ENCODE measurements around the gene DHX29. TPM values are rescaled to one million over a fixed set of nuclear protein-coding genes. Genes with fewer than 3 reads are reported as not detected.
A peak's percentile ranks its signal among the peaks of the same experiment; 100 is the strongest.

The DHX29 gene
- polyA plus RNA-seq, 1 experiment, result 2.9 TPM

GRCh38 chr5:55231029-55231918, 76.2 kb downstream of the DHX29 start:
- no peak for DNase-seq (ENCODE audit: low read depth)
- ChIA-PET CTCF (interaction anchor here (0.7 to 1.3 kb wide), 5 partner anchors 11 to 152 kb away, joined by 3 to 4 read pairs (median 3); no protein-coding TSS in a partner anchor), POLR2A (no interaction called here)

GRCh38 chr5:55230086-55230629, 77.3 kb downstream of the DHX29 start:
- ChIA-PET POLR2A (no interaction called here), CTCF (interaction anchor here (0.7 to 1.2 kb wide), 2 partner anchors 9 to 10 kb away, joined by 3 to 4 read pairs; no protein-coding TSS in a partner anchor)
- DNase-seq (ENCODE audit: low read depth), result no peak
- no peaks in the 10 kb centered on the region for H3K36me3 ChIP-seq (ENCODE audit: control insufficient read depth, insufficient read depth, low read length)
- H3K27me3 ChIP-seq (ENCODE audit: control insufficient read depth, insufficient read depth, low read length), result peaks cover 69% of the 10 kb centered on the region
- no peak for TF ChIP-seq CTCF (IDR thresholded peaks at IDR 0.05; ENCODE audit: insufficient read depth, low read depth, low read length)
- no peak overlapping the region for H3K4me3 ChIP-seq (ENCODE audit: low read depth, low read length)

More at GRCh38 chr5:55231029-55231918, 76.2 kb downstream of the DHX29 start:
- Histone ChIP-seq H3K4me3 (ENCODE audit: low read depth, low read length) (no peak overlapping the region), H3K36me3 (ENCODE audit: control insufficient read depth, insufficient read depth, low read length) (no peaks in the 10 kb centered on the region), H3K27me3 (ENCODE audit: control insufficient read depth, insufficient read depth, low read length) (peaks cover 58% of the 10 kb centered on the region)
- TF ChIP-seq CTCF (IDR thresholded peaks at IDR 0.05; ENCODE audit: insufficient read depth, low read depth, low read length), result no peak

- TF ChIP-seq CTCF (IDR thresholded peaks at IDR 0.05; ENCODE audit: insufficient read depth, low read depth, low read length), result no peak
- ChIA-PET POLR2A (no interaction called here), CTCF (interaction anchor here (0.6 kb wide), 1 partner anchor 32 kb away, joined by 3 read pairs; no protein-coding TSS in a partner anchor)
- Histone ChIP-seq H3K4me3 (ENCODE audit: low read depth, low read length) (0 out of 2 replicates have a peak overlapping the region, but pooled peaks have one; percentile 10), H3K27me3 (ENCODE audit: control insufficient read depth, insufficient read depth, low read length) (peaks cover 84% of the 10 kb centered on the region), H3K36me3 (ENCODE audit: control insufficient read depth, insufficient read depth, low read length) (no peaks in the 10 kb centered on the region)
- no peak for DNase-seq (ENCODE audit: low read depth)
Observed at GRCh38 chr5:55227664-55228430, 79.6 kb downstream of the DHX29 start.

- Histone ChIP-seq H3K36me3 (ENCODE audit: control insufficient read depth, insufficient read depth, low read length) (no peaks in the 10 kb centered on the region), H3K4me3 (ENCODE audit: low read depth, low read length) (peak within 1 kb of the TSS; percentile 12; the same call in 1 of the 2 replicates), H3K27me3 (ENCODE audit: control insufficient read depth, insufficient read depth, low read length) (peaks cover 84% of the 10 kb centered on the region)
- CTCF ChIA-PET, result interaction anchor here (0.6 to 1.2 kb wide), 4 partner anchors 8 to 296 kb away, joined by 3 to 5 read pairs (median 3); no protein-coding TSS in a partner anchor
- DNase-seq (ENCODE audit: low read depth), result no peak
- POLR2A ChIA-PET, result no interaction called here
- peak; percentile 8; the same call in 1 of the 2 replicates for TF ChIP-seq CTCF (IDR thresholded peaks at IDR 0.05; ENCODE audit: insufficient read depth, low read depth, low read length)
Observed at GRCh38 chr5:55226934-55227663, 80.4 kb downstream of the DHX29 start, which contains the start of gene MCIDAS. MCIDAS (minus strand) TSS chr5:55227315; CDS start chr5:55227138, 177 bp downstream.
